H1 (cell line): ENCODE results near the gene ZNF695.

Experiments used
- CREB1 ChIP-seq: IDR thresholded peaks from 2 replicates; pipeline ENCODE4 v1.6.1; 2012; ENCODE audit warnings: inconsistent platforms
- EP300 ChIP-seq, 2 experiments: IDR thresholded peaks; 1 replicate in 1 of 2; 2 replicates in 1 of 2; pipeline ENCODE4 v1.6.1; 2011 to 2012; ENCODE audit warnings: low read depth in 2 of 2, low read length in 2 of 2, mild to moderate bottlenecking in 2 of 2, borderline replicate concordance in 1 of 2, inconsistent platforms in 1 of 2, moderate library complexity in 1 of 2
- EZH2 ChIP-seq: fragments of 200-600 bp; sonication (generic); IDR thresholded peaks from 2 replicates; pipeline ENCODE4 v1.7.1; 2012; ENCODE audit warnings: low read depth, mild to moderate bottlenecking, moderate library complexity, low read length, inconsistent platforms; ENCODE audit not compliant: severe bottlenecking
- NRF1 ChIP-seq: IDR thresholded peaks from 2 replicates; pipeline ENCODE4 v1.6.1; 2011; ENCODE audit warnings: mild to moderate bottlenecking, low read depth, low read length, improper control_type of control experiment
- POLR2A ChIP-seq, 2 experiments: IDR thresholded peaks; 1 replicate in 1 of 2; 2 replicates in 1 of 2; pipeline ENCODE4 v1.6.1; 2011; ENCODE audit warnings: low read depth in 2 of 2, low read length in 2 of 2, mild to moderate bottlenecking in 2 of 2; ENCODE audit errors: control extremely low read depth in 1 of 2
- POLR2AphosphoS5 ChIP-seq: IDR thresholded peaks from 2 replicates; pipeline ENCODE4 v1.6.1; 2011; ENCODE audit warnings: low read depth, low read length
- SIN3A ChIP-seq, 2 experiments: IDR thresholded peaks in 1 of 2; conservative IDR thresholded peaks in 1 of 2; 2 replicates each; pipeline ENCODE4 v1.6.1; 2011 to 2012; ENCODE audit warnings: low read length in 2 of 2, improper control_type of control experiment in 1 of 2, low read depth in 1 of 2, mild to moderate bottlenecking in 1 of 2
- TF ChIP-seq, protein P1 (sequence below), 3 experiments: IDR thresholded peaks; 1 replicate in 2 of 3; 2 replicates in 1 of 3; pipeline versions ENCODE4 v1.5.1 to v1.6.1; 2011; ENCODE audit warnings: low read length in 3 of 3, mild to moderate bottlenecking in 3 of 3, inconsistent platforms in 2 of 3, low read depth in 1 of 3, moderate library complexity in 1 of 3; ENCODE audit not compliant: insufficient read depth in 1 of 3; ENCODE audit errors: control extremely low read depth in 1 of 3

DNA sequence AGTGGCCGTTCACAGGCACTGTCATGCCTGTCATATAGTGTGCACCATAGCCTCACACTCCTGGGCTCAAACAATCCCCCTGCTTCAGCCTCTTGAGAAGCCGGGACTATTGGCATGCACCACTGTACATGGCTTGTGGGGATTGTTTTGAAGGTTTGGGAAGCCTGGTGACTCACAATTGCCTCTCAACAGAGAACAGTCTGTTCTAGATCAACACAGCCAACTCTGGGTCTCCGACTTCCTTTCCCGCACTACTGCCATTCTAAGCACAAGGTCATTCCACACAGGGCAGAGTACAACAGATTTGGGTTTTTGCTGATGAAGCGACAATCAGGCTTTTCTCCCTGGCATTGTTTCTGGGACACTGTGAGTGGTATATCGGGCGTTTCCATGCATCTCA is 60.6 kb downstream of the ZNF695 start:
- TF ChIP-seq NRF1 (no peak), EP300 (IDR thresholded peaks at IDR 0.05; ENCODE audit: borderline replicate concordance in 1 of 2, low read depth in 2 of 2, low read length in 2 of 2) (no peak), POLR2A (IDR thresholded peaks at IDR 0.05; ENCODE audit: control extremely low read depth in 1 of 2, low read depth in 2 of 2, low read length in 2 of 2) (no peak), POLR2AphosphoS5 (no peak), SIN3A (conservative IDR thresholded peaks at IDR 0.05 in 1 of 2, IDR thresholded peaks at IDR 0.05 in 1 of 2; ENCODE audit: low read depth in 1 of 2, low read length in 2 of 2) (no peak), CREB1 (no peak), EZH2 (no peak)
- TF ChIP-seq, protein P1, sequence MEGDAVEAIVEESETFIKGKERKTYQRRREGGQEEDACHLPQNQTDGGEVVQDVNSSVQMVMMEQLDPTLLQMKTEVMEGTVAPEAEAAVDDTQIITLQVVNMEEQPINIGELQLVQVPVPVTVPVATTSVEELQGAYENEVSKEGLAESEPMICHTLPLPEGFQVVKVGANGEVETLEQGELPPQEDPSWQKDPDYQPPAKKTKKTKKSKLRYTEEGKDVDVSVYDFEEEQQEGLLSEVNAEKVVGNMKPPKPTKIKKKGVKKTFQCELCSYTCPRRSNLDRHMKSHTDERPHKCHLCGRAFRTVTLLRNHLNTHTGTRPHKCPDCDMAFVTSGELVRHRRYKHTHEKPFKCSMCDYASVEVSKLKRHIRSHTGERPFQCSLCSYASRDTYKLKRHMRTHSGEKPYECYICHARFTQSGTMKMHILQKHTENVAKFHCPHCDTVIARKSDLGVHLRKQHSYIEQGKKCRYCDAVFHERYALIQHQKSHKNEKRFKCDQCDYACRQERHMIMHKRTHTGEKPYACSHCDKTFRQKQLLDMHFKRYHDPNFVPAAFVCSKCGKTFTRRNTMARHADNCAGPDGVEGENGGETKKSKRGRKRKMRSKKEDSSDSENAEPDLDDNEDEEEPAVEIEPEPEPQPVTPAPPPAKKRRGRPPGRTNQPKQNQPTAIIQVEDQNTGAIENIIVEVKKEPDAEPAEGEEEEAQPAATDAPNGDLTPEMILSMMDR (IDR thresholded peaks at IDR 0.05; ENCODE audit: control extremely low read depth in 1 of 3, insufficient read depth in 1 of 3, low read depth in 1 of 3, low read length in 3 of 3) = no peak
